Panc1 (cell line): Measurements from ENCODE around the gene TC2N. TPM values are rescaled to one million over a fixed set of nuclear protein-coding genes. Genes with fewer than 3 reads are reported as not detected.

Experiments used
- ATAC-seq: fragments of 200-7000 bp; cut with Tn5 transposase; 2 replicates; pipeline ENCODE4 v1.9.1; 2020; ENCODE audit warnings: mild to moderate bottlenecking, moderate library complexity
- BruUV-seq: library from RNA; stranded (reverse); fragments of 400-500 nt; replicated peaks from 2 replicates; lab custom pipeline; 2021; lab: Mats Ljungman, UMichigan
- CTCF ChIA-PET: fragments of 300-600 bp; sonication (Branson Sonifier 250); formaldehyde crosslinking; loops from one replicate; lab custom pipeline; 2022; ENCODE audit warnings: antibody characterized with exemption; lab: Charles Lee
- POLR2A ChIA-PET: fragments of 300-600 bp; sonication (Branson Sonifier 250); formaldehyde crosslinking; loops from one replicate; lab custom pipeline; 2022; ENCODE audit warnings: antibody characterized with exemption; lab: Charles Lee
- DNase-seq: peaks from one replicate; pipeline ENCODE4 v3.0.0-alpha.2; 2010; ENCODE audit warnings: low read depth, low spot score
- H3K27ac ChIP-seq: 2 replicates; pipeline ENCODE4 v1.5.1; 2011; ENCODE audit warnings: mild to moderate bottlenecking, low read length, inconsistent platforms
- H3K27me3 ChIP-seq: fragments of 200-500 bp; sonication (Bioruptor generic); 2 replicates; pipeline ENCODE4 v1.6.0; 2014; ENCODE audit warnings: low read length, inconsistent platforms; ENCODE audit not compliant: control insufficient read depth, insufficient read depth
- H3K36me3 ChIP-seq: fragments of 200-500 bp; sonication (Bioruptor generic); 2 replicates; pipeline ENCODE4 v1.5.1; 2014; ENCODE audit warnings: inconsistent platforms, mild to moderate bottlenecking, low read length, moderate library complexity; ENCODE audit not compliant: control insufficient read depth, insufficient read depth
- H3K4me1 ChIP-seq: 2 replicates; pipeline ENCODE4 v1.5.1; 2011; ENCODE audit warnings: inconsistent platforms, mild to moderate bottlenecking, low read length, moderate library complexity; ENCODE audit not compliant: control insufficient read depth, insufficient read depth
- H3K4me3 ChIP-seq, 2 experiments: 2 replicates each; pipeline ENCODE4 v1.5.1; 2011 to 2012; ENCODE audit warnings: low read depth in 2 of 2, low read length in 2 of 2, mild to moderate bottlenecking in 2 of 2, inconsistent platforms in 1 of 2, moderate library complexity in 1 of 2
- H3K9me3 ChIP-seq: fragments of 200-500 bp; sonication (Bioruptor generic); 2 replicates; pipeline ENCODE4 v1.5.1; 2014; ENCODE audit warnings: low read depth, mild to moderate bottlenecking, inconsistent platforms, low read length, moderate library complexity; ENCODE audit not compliant: control insufficient read depth, insufficient read depth
- CTCF ChIP-seq: fragments of 450-650 bp; IDR thresholded peaks from 2 replicates; pipeline ENCODE4 v1.5.1; 2017; ENCODE audit warnings: mild to moderate bottlenecking
- POLR2AphosphoS5 ChIP-seq: IDR thresholded peaks from 2 replicates; pipeline ENCODE4 v1.6.1; 2012; ENCODE audit warnings: mild to moderate bottlenecking, low read depth, low read length, moderate library complexity
- REST ChIP-seq, 2 experiments: IDR thresholded peaks; 2 replicates each; pipeline ENCODE4 v1.6.1; 2011 to 2012; ENCODE audit warnings: low read depth in 2 of 2, control low read depth in 1 of 2, low read length in 1 of 2, mild to moderate bottlenecking in 1 of 2, moderate library complexity in 1 of 2; ENCODE audit not compliant: insufficient read depth in 1 of 2
- SIN3A ChIP-seq: IDR thresholded peaks from 2 replicates; pipeline ENCODE4 v1.6.1; 2012; ENCODE audit warnings: low read depth, mild to moderate bottlenecking, low read length, moderate library complexity, borderline replicate concordance; ENCODE audit not compliant: insufficient read depth
- TCF7L2 ChIP-seq: IDR thresholded peaks from 2 replicates; pipeline ENCODE4 v1.6.1; 2011; ENCODE audit warnings: mild to moderate bottlenecking, low read depth, low read length, inconsistent platforms
- in situ Hi-C: cut with HindIII; loops from 2 replicates; pipeline ENCODE4 v1.10.0; 2016; ENCODE audit warnings: low sequenced_read_pairs, low pct_unique_long_range_greater_than_20kb
- intact Hi-C: fragments of 100-400 bp; cut with micrococcal nuclease; formaldehyde crosslinking; loops from one replicate; pipeline ENCODE4 v1.10.0; 2022; ENCODE audit not compliant: unreplicated experiment
- total RNA-seq: library from RNA; stranded (reverse); gene quantifications from one replicate; pipeline ENCODE4 v1.2.1, GENCODE V29; 2021; ENCODE audit not compliant: unreplicated experiment

Gene TC2N
- total RNA-seq, 1 experiment from 2014 or later, result 0.49 TPM

DNA sequence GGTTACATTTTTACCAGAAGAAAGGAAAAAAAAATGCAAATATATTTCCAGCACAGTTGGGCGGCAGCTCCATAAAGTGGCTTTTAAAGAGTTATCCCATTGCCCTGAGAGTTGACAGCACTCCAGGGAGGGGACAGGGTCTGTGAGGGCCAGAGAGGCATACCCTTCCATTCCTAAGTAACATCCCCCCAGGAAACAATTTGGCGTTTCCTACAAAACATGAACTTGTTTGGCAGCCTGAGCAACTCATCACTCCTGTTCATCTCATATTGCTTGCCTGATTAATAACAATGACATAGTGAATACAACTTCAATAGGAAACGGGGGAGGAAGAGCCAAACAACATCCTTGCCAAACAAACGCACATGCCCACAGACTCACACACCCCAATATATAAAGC lies 23.3 kb downstream of the TC2N start:
- intact Hi-C loops, result no loop called here
- no TSS peak for BruUV-seq
- Histone ChIP-seq H3K27me3 (no peaks in the 10 kb centered on the region; the same call in 1 of the 2 replicates), H3K36me3 (no peaks in the 10 kb centered on the region), H3K4me3 (no peak overlapping the region), H3K9me3 (no peaks in the 10 kb centered on the region), H3K27ac (no peak overlapping the region), H3K4me1 (no peaks in the 10 kb centered on the region)
- TF ChIP-seq REST (IDR thresholded peaks at IDR 0.05; ENCODE audit: insufficient read depth in 1 of 2, low read depth in 2 of 2, low read length in 1 of 2) (no peak), SIN3A (no peak), CTCF (no peak), TCF7L2 (no peak), POLR2AphosphoS5 (no peak)
- POLR2A ChIA-PET, result no interaction called here
- no peak for DNase-seq
- in situ Hi-C loops, result no loop called here
- CTCF ChIA-PET, result no interaction called here
- ATAC-seq, result no peak

DNA sequence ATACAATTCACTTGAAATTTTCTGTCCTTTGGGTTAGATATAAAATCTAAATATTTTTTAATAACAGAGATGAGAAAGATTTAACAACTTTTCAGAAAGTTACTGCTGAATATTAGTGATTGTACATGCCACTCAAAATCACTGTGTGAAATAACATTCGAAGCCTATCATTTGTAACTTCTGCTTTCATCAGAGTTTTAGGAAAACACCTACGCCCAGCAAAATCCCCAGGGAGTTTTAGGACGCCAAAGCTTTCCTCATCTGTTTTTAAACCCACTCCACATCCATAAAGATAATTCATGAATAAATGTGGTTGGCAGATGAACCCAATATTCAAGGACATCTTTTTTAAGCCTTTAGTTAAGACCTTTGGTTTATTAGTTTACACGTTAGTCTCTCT lies 23.9 kb downstream of the TC2N start:
- Histone ChIP-seq H3K4me3 (no peak overlapping the region), H3K27me3 (peaks cover 2% of the 10 kb centered on the region; the same call in 1 of the 2 replicates), H3K27ac (no peak overlapping the region), H3K36me3 (no peaks in the 10 kb centered on the region), H3K4me1 (no peaks in the 10 kb centered on the region), H3K9me3 (no peaks in the 10 kb centered on the region)
- ChIA-PET POLR2A (interaction anchor here (0.6 kb wide), 1 partner anchor 15 kb away, joined by 3 read pairs; no protein-coding TSS in a partner anchor), CTCF (no interaction called here)
- ATAC-seq (no peak), DNase-seq (no peak)
- no TSS peak for BruUV-seq
- in situ Hi-C loops (no loop called here), intact Hi-C loops (no loop called here)
- no peak for TF ChIP-seq POLR2AphosphoS5
- no peak for TF ChIP-seq SIN3A
- TF ChIP-seq REST (IDR thresholded peaks at IDR 0.05; ENCODE audit: insufficient read depth in 1 of 2, low read depth in 2 of 2, low read length in 1 of 2), result no peak
- no peak for TF ChIP-seq CTCF
- TF ChIP-seq TCF7L2, result no peak
